Measurements from ENCODE around the gene SUMO1. TPM values are rescaled to one million over a fixed set of nuclear protein-coding genes. Genes with fewer than 3 reads are reported as not detected.
A peak's percentile ranks its signal among the peaks of the same experiment; 100 is the strongest.

The SUMO1 gene
- total RNA-seq, 1 experiment from 2014 or later: 100 TPM

- intact Hi-C loops (cut with micrococcal nuclease; ENCODE audit: unreplicated experiment): loop anchor here (2.0 kb wide), 1 partner anchor 17 kb away; no protein-coding TSS in a partner anchor
Measured at GRCh38 chr2:202265467-202266277, 27.3 kb upstream of the SUMO1 start, which contains the start of gene NOP58. TSS of gene NOP58 (plus strand) at chr2:202265763. CDS start at chr2:202265942, 179 bp downstream.

GRCh38 chr2:202261531-202261930 is 23.1 kb upstream of the SUMO1 start:
- Histone ChIP-seq H3K4me3 (no peak overlapping the region), H3F3A (ENCODE audit: insufficient read depth, low read depth) (peaks cover 4% of the 10 kb centered on the region), H3K79me2 (ENCODE audit: low read depth) (peaks cover 17% of the 10 kb centered on the region), H3K27ac (no peak overlapping the region), H3K36me3 (ENCODE audit: low read depth) (no peaks in the 10 kb centered on the region), H2AFZ (no peak overlapping the region), H3K9me3 (ENCODE audit: insufficient read depth, low read depth) (no peaks in the 10 kb centered on the region), H3K9me2 (ENCODE audit: insufficient read depth) (no peaks in the 10 kb centered on the region), H3K27me3 (ENCODE audit: insufficient read depth, low read depth) (no peaks in the 10 kb centered on the region), H4K20me1 (ENCODE audit: insufficient read depth) (peaks cover 3% of the 10 kb centered on the region), H3K4me1 (replicated peaks; ENCODE audit: insufficient read depth) (no peaks in the 10 kb centered on the region), H3K4me2 (no peak overlapping the region)
- BruUV-seq (replicated peaks): no TSS peak
- DNase-seq: peak in 1 of 2 experiments; percentile 67
- intact Hi-C loops (cut with micrococcal nuclease; ENCODE audit: unreplicated experiment): no loop called here
- ChIA-PET POLR2A (ENCODE audit: unreplicated experiment) (no interaction called here), CTCF (no interaction called here)
- TF ChIP-seq EZH2 (IDR thresholded peaks at IDR 0.05; ENCODE audit: low read depth): no peak
- TF ChIP-seq CTCF (conservative IDR thresholded peaks at IDR 0.05): no peak

More at GRCh38 chr2:202265467-202266277, 27.3 kb upstream of the SUMO1 start, which contains the start of gene NOP58:
- H3K27me3 ChIP-seq (ENCODE audit: insufficient read depth, low read depth): no peaks in the 10 kb centered on the region
- peak within 1 kb of the TSS; percentile 95 for H3K27ac ChIP-seq
- peak within 1 kb of the TSS; percentile 83 for H3K4me2 ChIP-seq
- H3K9me2 ChIP-seq (ENCODE audit: insufficient read depth): no peaks in the 10 kb centered on the region
- no peak for TF ChIP-seq EZH2 (IDR thresholded peaks at IDR 0.05; ENCODE audit: low read depth)
- no peak for TF ChIP-seq CTCF (conservative IDR thresholded peaks at IDR 0.05)
- CTCF ChIA-PET: interaction anchor here (0.5 kb wide), 1 partner anchor 416 kb away, joined by 4 read pairs; no protein-coding TSS in a partner anchor
- peaks cover 58% of the 10 kb centered on the region for H3K79me2 ChIP-seq (ENCODE audit: low read depth)
- H3K4me1 ChIP-seq (replicated peaks; ENCODE audit: insufficient read depth): 0 out of 2 replicates have a peak, but pooled peaks cover 17% of the 10 kb centered on the region
- peak within 1 kb of the TSS; percentile 96 for H3K4me3 ChIP-seq
- peak within 1 kb of the TSS; percentile 99 for H2AFZ ChIP-seq
- no peaks in the 10 kb centered on the region for H3K36me3 ChIP-seq (ENCODE audit: low read depth)
- no TSS peak for BruUV-seq (replicated peaks)
- POLR2A ChIA-PET (ENCODE audit: unreplicated experiment): interaction anchor here (0.6 kb wide), 1 partner anchor 80 kb away, joined by 7 read pairs; no protein-coding TSS in a partner anchor
- peaks cover 12% of the 10 kb centered on the region for H3F3A ChIP-seq (ENCODE audit: insufficient read depth, low read depth)
- no peaks in the 10 kb centered on the region for H3K9me3 ChIP-seq (ENCODE audit: insufficient read depth, low read depth)
- H4K20me1 ChIP-seq (ENCODE audit: insufficient read depth): peaks cover 44% of the 10 kb centered on the region
- peak; percentile 82 to 86 for DNase-seq

- Histone ChIP-seq H3K27ac (no peak overlapping the region), H3K36me3 (ENCODE audit: low read depth) (no peaks in the 10 kb centered on the region), H3K4me2 (no peak overlapping the region), H3K9me2 (ENCODE audit: insufficient read depth) (no peaks in the 10 kb centered on the region), H3K4me1 (replicated peaks; ENCODE audit: insufficient read depth) (0 out of 2 replicates have a peak, but pooled peaks cover 19% of the 10 kb centered on the region), H2AFZ (no peak overlapping the region), H3K4me3 (no peak overlapping the region), H3K79me2 (ENCODE audit: low read depth) (no peaks in the 10 kb centered on the region), H3F3A (ENCODE audit: insufficient read depth, low read depth) (peaks cover 23% of the 10 kb centered on the region), H4K20me1 (ENCODE audit: insufficient read depth) (no peaks in the 10 kb centered on the region), H3K9me3 (ENCODE audit: insufficient read depth, low read depth) (no peaks in the 10 kb centered on the region; the same call in 1 of the 2 replicates), H3K27me3 (ENCODE audit: insufficient read depth, low read depth) (no peaks in the 10 kb centered on the region)
- BruUV-seq (replicated peaks): no TSS peak
- TF ChIP-seq CTCF (conservative IDR thresholded peaks at IDR 0.05): no peak
- POLR2A ChIA-PET (ENCODE audit: unreplicated experiment): no interaction called here
- intact Hi-C loops (cut with micrococcal nuclease; ENCODE audit: unreplicated experiment): no loop called here
- DNase-seq: no peak
- CTCF ChIA-PET: no interaction called here
Measured at GRCh38 chr2:202251494-202251893, 13.1 kb upstream of the SUMO1 start.
